HG03378 (cell line): ENCODE measurements around the gene HERPUD1.

Experiments used
- ATAC-seq: cut with Tn5 transposase; IDR thresholded peaks from one replicate; pipeline ENCODE4 v1.9.1; 2021; ENCODE audit warnings: mild to moderate bottlenecking, moderate library complexity; ENCODE audit not compliant: unreplicated experiment

The HERPUD1 gene

DNA sequence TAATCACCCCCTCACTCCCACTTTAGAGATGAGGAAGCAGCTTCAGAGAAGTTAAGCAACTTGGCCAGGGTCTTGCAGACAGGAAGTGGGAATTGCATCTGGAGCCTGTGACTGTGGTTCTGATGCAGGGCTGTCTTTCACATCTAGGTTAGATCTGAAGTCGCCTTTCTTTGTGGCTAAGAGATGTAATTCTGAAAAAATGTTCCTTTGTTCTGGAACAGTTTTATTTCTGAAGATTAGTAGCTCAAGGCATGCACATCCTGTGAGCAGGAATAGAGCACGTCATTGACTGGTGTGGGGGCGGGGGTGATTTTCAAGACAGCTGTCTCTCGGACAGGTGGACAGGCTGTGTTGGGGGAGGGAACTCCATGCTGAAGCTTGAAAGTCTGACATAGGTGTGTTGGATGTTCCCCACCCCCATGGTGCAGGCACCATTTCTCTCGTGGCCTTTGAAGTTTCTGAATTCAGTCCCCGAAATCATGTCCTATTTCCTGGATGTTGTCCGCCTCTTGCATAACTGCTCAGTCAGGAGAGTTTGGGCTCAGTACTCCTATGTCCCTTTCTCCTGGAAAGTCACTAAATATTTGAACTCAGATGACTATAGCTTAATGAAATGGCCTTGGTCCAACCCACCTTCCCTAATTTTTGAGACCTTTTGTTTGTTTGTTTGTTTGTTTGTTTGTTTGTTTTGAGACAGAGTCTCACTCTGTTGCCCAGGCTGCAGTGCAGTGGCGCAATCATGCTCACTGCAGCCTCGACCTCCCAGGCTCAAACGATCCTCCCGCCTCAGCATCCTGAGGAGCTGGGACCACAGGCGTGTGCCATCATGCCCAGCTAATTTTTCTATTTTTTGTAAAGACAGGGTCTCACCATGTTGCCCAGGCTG lies 21.0 kb upstream of the HERPUD1 start:
- no peak for ATAC-seq

DNA sequence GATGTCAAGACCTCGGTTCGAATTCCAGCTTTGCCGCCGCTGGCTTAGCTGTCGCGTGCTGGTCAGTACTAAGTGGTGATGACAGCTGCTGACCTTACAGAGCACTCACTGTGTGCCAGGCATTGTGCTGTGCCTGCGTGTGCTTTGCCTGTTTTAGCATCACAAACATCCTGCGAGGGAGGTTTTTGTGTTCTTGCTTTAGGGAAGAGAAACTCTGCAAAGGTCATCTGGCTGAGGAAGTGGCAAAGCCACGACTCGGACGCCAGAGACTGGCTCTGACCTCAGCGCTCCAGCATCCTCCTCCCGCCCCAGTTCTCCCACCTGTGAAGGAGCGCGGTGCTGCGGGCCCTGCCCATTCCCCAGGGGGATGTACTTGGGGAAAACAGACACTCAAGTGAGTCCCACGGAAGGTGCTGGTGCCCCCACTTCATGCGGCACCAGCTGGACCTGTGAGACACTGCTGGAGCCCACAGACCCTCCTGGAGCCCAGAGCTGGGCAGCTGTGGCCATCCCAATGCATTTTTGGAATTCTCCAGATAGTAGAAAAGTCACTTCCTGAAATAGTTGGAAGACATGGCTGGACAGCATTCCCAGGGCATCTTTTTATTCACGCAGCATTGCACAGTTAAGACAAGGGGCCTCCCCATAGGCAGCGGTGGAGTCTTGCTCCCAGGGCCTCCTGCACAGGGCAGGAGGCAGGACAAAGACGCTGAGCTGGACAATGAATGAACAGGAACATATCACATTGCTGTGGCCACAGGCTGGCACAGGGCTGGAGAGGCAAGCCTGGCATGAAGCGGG lies 20.0 kb upstream of the HERPUD1 start:
- ATAC-seq: peak; percentile 64

DNA sequence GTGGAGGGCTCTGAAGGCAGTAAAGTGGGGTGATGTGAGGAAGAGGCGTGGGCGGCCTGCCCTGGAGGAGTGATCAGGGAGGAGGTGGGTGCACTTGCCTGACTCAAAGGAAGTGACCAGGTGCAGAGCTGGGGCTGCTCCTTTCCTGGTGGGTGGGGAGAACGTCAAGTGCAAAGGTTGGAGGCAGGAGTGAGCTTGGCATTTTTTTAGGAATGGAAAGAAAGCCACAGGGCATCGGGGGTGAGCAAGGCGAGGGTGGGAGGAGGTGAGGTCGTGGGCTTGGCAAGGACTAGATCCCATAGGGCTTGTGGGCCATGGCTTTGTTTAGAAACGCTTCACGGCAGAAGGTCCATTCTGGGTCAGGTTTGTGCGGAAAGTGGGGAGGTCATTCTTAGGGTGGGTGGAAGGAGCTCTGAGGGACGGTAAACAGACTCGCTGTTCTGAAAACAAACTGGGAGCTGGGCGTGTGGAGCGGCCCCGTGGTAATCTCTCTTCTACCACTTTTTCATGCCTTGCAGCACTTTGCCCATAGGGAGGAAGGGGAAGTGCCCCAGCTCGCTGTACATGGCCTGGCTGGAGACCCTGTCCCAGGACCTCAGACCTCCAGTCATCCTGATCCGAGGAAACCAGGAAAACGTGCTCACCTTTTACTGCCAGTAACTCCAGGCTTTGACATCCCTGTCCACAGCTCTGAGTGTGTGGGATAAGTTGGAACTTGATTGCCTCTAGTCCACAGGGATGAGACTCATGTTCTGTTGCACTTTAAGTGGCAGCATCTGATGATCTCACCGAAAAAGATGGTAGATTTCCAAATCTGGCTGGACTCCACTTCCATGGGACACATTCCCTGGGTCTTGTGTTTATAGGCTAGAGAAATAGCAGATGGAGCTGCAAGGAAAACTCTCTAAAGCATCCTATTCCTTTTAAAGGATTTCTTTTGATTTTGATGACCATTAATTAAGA lies 18.9 kb upstream of the HERPUD1 start:
- ATAC-seq: no peak

- ATAC-seq: no peak
Observed at GRCh38 chr16:56914896-56915295, 17.0 kb upstream of the HERPUD1 start.

- ATAC-seq: no peak
Observed at GRCh38 chr16:56915336-56916119, 16.4 kb upstream of the HERPUD1 start.

GRCh38 chr16:56916571-56917403 lies 15.2 kb upstream of the HERPUD1 start:
- peak; percentile 87 for ATAC-seq

DNA sequence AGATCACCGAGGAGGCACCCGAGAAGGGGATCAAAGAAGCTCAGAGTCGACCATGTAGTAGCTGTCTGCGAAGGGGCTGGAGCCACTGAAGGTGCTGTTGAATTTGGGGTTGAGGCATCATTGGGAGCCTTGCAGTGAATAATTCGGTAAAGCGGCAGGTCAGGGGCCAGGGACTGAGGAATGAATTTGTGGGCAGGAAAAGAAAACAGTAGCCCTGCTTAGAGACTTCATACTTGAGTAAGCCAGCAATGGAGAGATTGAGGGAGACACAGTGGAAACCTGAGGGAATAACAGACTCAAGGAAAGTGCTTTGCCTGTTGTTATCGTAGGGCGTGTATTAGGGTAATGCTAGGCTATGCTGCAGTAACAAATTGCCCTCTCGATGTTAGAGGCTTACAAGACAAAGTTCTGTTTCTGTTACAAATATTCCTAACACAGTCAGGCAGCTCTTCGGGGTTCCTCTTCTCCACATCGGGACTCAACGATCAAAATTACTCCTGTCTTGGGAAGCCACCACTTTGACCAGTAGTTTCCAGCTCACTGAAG lies 13.4 kb upstream of the HERPUD1 start:
- ATAC-seq: no peak

- no peak for ATAC-seq
Observed at GRCh38 chr16:56919099-56919800, 12.7 kb upstream of the HERPUD1 start.

- no peak for ATAC-seq
Observed at GRCh38 chr16:56921571-56921970, 10.4 kb upstream of the HERPUD1 start.

GRCh38 chr16:56923481-56924091 lies 8.4 kb upstream of the HERPUD1 start:
- no peak for ATAC-seq

GRCh38 chr16:56927471-56927870 lies 4.5 kb upstream of the HERPUD1 start:
- no peak for ATAC-seq

DNA sequence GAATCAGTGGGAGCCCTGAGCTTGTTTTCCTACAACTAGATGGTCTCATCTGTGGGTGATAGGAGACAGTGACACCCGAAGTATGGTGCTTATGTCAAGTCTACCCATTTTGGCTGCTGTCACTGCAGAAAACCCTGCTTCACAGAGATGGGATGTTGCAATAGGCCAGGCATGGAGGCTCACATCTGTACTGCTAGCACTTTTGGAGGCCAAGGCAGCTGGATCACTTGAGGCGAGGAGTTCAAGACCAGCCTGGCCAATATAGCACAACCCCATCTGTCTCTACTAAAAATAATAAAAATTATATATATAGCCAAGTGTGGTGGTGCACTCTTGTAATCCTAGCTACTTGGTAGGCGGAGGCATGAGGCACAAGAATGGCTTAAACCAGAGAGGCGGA lies 2.3 kb upstream of the HERPUD1 start:
- no peak for ATAC-seq

DNA sequence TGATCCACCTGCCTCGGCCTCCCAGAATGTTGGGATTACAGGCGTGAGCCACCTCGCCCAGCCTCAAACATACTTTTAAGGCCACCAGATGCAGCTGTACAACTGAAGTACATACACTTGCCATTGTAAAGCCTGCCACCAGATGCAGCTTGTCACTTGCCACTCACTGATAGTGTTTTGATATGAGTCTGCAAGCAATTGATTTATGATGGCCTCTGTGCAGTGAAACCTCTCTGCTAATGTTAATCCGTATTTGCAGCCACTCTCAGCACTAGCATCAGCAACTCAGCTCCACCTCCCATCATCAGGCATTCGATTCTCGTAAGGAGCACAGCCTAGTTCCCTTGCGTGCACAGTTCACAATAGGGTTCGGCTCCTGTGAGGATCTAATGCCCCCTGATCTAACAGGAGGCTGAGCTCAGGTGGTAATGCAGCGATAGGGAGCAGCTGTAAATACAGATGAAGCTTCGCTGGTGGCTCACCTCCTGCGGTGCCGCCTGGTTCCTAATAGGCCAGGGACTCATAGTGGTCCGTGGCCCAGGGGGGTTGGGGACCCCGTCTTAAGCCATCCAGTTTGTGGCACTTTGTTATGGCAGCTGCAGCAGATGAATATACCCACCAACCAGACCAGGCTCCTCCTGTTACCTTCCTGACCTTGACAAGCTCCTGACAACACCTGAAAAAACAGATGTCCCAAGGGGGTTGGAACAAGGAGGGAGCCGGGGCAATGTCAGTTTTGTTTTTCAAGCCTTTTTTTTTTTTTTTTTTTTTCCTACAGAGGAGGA lies 1.3 kb upstream of the HERPUD1 start:
- no peak for ATAC-seq

GRCh38 chr16:56931271-56931891 lies 561 bp upstream of the HERPUD1 start:
- peak; percentile 38 for ATAC-seq

- peak; percentile 15 for ATAC-seq
Observed at GRCh38 chr16:56932721-56933619, 1.0 kb downstream of the HERPUD1 start.
